SU-DHL-6 (cell line): ENCODE data around the gene NVL.

Experiments
- H2AFZ ChIP-seq: fragments of 200-600 bp; sonication (generic); 2 replicates; pipeline ENCODE4 v1.6.1; 2014; ENCODE audit warnings: low read depth, mild to moderate bottlenecking, moderate library complexity, mixed read lengths, antibody characterized with exemption, low read length; ENCODE audit not compliant: severe bottlenecking
- H3F3A ChIP-seq: fragments of 200-600 bp; shearing (Covaris generic); 2 replicates; pipeline ENCODE4 v1.6.0; 2016; ENCODE audit warnings: antibody characterized with exemption, mild to moderate bottlenecking; ENCODE audit not compliant: insufficient read depth
- H3K27ac ChIP-seq: fragments of 200-600 bp; sonication (generic); 2 replicates; pipeline ENCODE4 v1.5.1; 2016; ENCODE audit warnings: low read depth, mild to moderate bottlenecking, low read length, moderate library complexity, mixed read lengths
- H3K27me3 ChIP-seq: fragments of 200-600 bp; sonication (generic), shearing (Covaris generic); 2 replicates; pipeline ENCODE4 v1.6.0; 2014; ENCODE audit warnings: mild to moderate bottlenecking, low read length
- H3K36me3 ChIP-seq: fragments of 200-600 bp; sonication (generic); 2 replicates; pipeline ENCODE4 v1.6.1; 2014; ENCODE audit warnings: mild to moderate bottlenecking, low read length, mixed read lengths
- H3K4me2 ChIP-seq: fragments of 300-600, 200-600 bp; shearing (Covaris generic), sonication (generic); 2 replicates; pipeline ENCODE4 v1.6.0; 2014; ENCODE audit warnings: low read length, low read depth, mild to moderate bottlenecking; ENCODE audit not compliant: poor library complexity, severe bottlenecking
- H3K4me3 ChIP-seq: fragments of 200-600 bp; sonication (generic); 2 replicates; pipeline ENCODE4 v1.5.1; 2014; ENCODE audit warnings: antibody characterized with exemption, low read length, mild to moderate bottlenecking, mixed read lengths; ENCODE audit not compliant: insufficient read depth, poor library complexity, severe bottlenecking
- H3K79me2 ChIP-seq: fragments of 200-600 bp; sonication (generic); 2 replicates; pipeline ENCODE4 v1.6.1; 2014; ENCODE audit warnings: mild to moderate bottlenecking, low read length, moderate library complexity; ENCODE audit not compliant: insufficient read depth
- H3K9ac ChIP-seq: fragments of 200-600 bp; sonication (generic); 2 replicates; pipeline ENCODE4 v1.7.0; 2014; ENCODE audit warnings: mild to moderate bottlenecking, low read length
- H3K9me2 ChIP-seq: fragments of 200-600 bp; sonication (generic); replicated peaks from 2 replicates; pipeline ENCODE4 v1.6.1; 2014; ENCODE audit warnings: low read length; ENCODE audit not compliant: insufficient read depth
- H3K9me3 ChIP-seq: fragments of 200-600 bp; sonication (generic); 2 replicates; pipeline ENCODE4 v1.6.1; 2014; ENCODE audit warnings: low read length, mixed read lengths; ENCODE audit not compliant: insufficient read depth
- H4K20me1 ChIP-seq: fragments of 200-600 bp; sonication (generic); 2 replicates; pipeline ENCODE4 v1.6.1; 2014; ENCODE audit warnings: low read depth, mild to moderate bottlenecking, antibody characterized with exemption, low read length, moderate library complexity, mixed read lengths
- CTCF ChIP-seq: fragments of 200-600 bp; sonication (generic); IDR thresholded peaks from one replicate; pipeline ENCODE4 v1.5.1; 2017; ENCODE audit warnings: antibody characterized with exemption, mild to moderate bottlenecking, low read length, moderate library complexity; ENCODE audit not compliant: insufficient read depth, poor library complexity, severe bottlenecking
- EZH2phosphoT487 ChIP-seq: fragments of 200-600 bp; sonication (generic), shearing (Covaris generic); conservative IDR thresholded peaks from 2 replicates; pipeline ENCODE4 v1.6.1; 2018; ENCODE audit warnings: mild to moderate bottlenecking, antibody characterized with exemption, low read length, moderate library complexity, mixed read lengths

The NVL gene

GRCh38 chr1:224259986-224260385, 70.0 kb downstream of the NVL start:
- TF ChIP-seq CTCF (no peak), EZH2phosphoT487 (no peak)
- Histone ChIP-seq H3K4me2 (no peak overlapping the region), H3K9ac (no peak overlapping the region), H3K36me3 (no peaks in the 10 kb centered on the region), H3K79me2 (no peaks in the 10 kb centered on the region), H3F3A (no peaks in the 10 kb centered on the region), H3K27ac (no peak overlapping the region), H4K20me1 (no peaks in the 10 kb centered on the region), H3K27me3 (no peaks in the 10 kb centered on the region), H2AFZ (no peak overlapping the region), H3K9me3 (no peaks in the 10 kb centered on the region), H3K9me2 (no peaks in the 10 kb centered on the region), H3K4me3 (no peak overlapping the region)

GRCh38 chr1:224258351-224258750, 71.6 kb downstream of the NVL start:
- TF ChIP-seq EZH2phosphoT487 = no peak
- no peak for TF ChIP-seq CTCF
- no peak overlapping the region for H2AFZ ChIP-seq
- no peaks in the 10 kb centered on the region for H3K79me2 ChIP-seq
- H3K27me3 ChIP-seq = no peaks in the 10 kb centered on the region
- H3K36me3 ChIP-seq = no peaks in the 10 kb centered on the region
- H3K9ac ChIP-seq = no peak overlapping the region
- H3K27ac ChIP-seq = no peak overlapping the region
- no peaks in the 10 kb centered on the region for H4K20me1 ChIP-seq
- no peaks in the 10 kb centered on the region for H3F3A ChIP-seq
- H3K9me2 ChIP-seq = no peaks in the 10 kb centered on the region
- no peak overlapping the region for H3K4me2 ChIP-seq
- no peak overlapping the region for H3K4me3 ChIP-seq
- H3K9me3 ChIP-seq = no peaks in the 10 kb centered on the region

GRCh38 chr1:224256640-224257039, 73.3 kb downstream of the NVL start:
- no peak overlapping the region for H2AFZ ChIP-seq
- no peaks in the 10 kb centered on the region for H3K9me3 ChIP-seq
- TF ChIP-seq CTCF = no peak
- no peak for TF ChIP-seq EZH2phosphoT487
- H4K20me1 ChIP-seq = no peaks in the 10 kb centered on the region
- no peaks in the 10 kb centered on the region for H3F3A ChIP-seq
- H3K9ac ChIP-seq = no peak overlapping the region
- no peaks in the 10 kb centered on the region for H3K9me2 ChIP-seq
- no peaks in the 10 kb centered on the region for H3K27me3 ChIP-seq
- no peak overlapping the region for H3K4me2 ChIP-seq
- H3K36me3 ChIP-seq = no peaks in the 10 kb centered on the region
- no peak overlapping the region for H3K4me3 ChIP-seq
- H3K79me2 ChIP-seq = no peaks in the 10 kb centered on the region
- H3K27ac ChIP-seq = no peak overlapping the region

- H3K36me3 ChIP-seq = no peaks in the 10 kb centered on the region
- no peaks in the 10 kb centered on the region for H3K9me2 ChIP-seq
- H2AFZ ChIP-seq = no peak overlapping the region
- no peaks in the 10 kb centered on the region for H4K20me1 ChIP-seq
- H3F3A ChIP-seq = no peaks in the 10 kb centered on the region
- H3K9ac ChIP-seq = no peak overlapping the region
- no peak overlapping the region for H3K4me3 ChIP-seq
- no peak overlapping the region for H3K27ac ChIP-seq
- no peaks in the 10 kb centered on the region for H3K79me2 ChIP-seq
- no peaks in the 10 kb centered on the region for H3K9me3 ChIP-seq
- H3K27me3 ChIP-seq = no peaks in the 10 kb centered on the region
- H3K4me2 ChIP-seq = no peak overlapping the region
- no peak for TF ChIP-seq EZH2phosphoT487
- no peak for TF ChIP-seq CTCF
These were observed 76.3 kb downstream of the NVL start for GRCh38 chr1:224253721-224254120.
